ENCODE data around the gene TSPAN18. TPM values are rescaled to one million over a fixed set of nuclear protein-coding genes. Genes with fewer than 3 reads are reported as not detected.

Gene TSPAN18
- total RNA-seq, 4 donors from 2014 or later = 2.1 to 9.1 (median 2.5) TPM

DNA sequence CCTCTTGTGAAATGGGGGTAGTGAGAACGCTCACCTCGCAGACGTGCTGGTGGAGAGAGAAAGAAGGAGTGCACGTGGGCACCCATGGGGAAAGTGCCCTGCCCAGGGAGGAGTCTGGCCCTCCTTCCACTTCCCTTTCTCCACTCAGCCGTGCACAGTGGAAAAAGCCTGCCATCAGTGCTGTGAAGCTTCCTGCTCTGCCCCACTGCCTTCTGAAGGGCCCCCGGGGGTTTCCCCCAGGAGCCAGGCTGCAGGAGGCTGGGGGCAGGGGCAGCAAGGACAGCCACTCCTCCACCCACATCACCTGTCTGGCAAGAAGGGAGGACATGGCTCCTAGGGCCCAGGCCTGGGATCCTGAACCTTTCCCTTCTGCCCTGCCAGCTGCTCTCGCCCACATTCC is 216.4 kb downstream of the TSPAN18 start:
- no peak for DNase-seq

DNA sequence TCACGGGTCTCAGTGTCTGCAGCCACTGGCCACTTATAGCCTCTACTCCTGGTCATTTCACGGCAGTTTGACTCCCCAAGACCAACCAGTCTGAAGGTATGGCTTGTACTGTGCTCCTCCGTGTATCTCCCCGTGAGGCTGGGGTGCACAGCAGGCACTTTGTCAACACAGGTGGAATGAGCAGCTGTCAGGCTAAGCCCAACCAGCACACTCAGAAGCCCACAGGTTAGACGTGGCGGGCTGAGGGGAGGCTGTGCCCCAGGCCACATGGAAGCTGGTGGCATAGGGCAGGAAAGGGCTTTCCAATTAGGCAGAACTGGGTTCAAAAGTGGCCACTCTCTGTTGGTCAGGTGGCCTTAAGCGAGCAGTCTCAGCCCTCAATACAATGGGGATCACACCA is 216.9 kb downstream of the TSPAN18 start:
- no peaks in the 10 kb centered on the region for H3K9me3 ChIP-seq
- H3K4me1 ChIP-seq = peaks cover 4 to 19% of the 10 kb centered on the region in 2 donors
- ATAC-seq (no peak), DNase-seq (no peak)
- in situ Hi-C loops (cut with MboI; ENCODE audit: low sequenced_read_pairs in 4 of 4) (loop anchor here in 2 of 4 donors (25.0 kb wide), 1 partner anchor 344 kb away; the partner anchor contains the start of gene SYT13 (in 2 of the 2)), intact Hi-C loops (cut with DNase I; ENCODE audit: low total_unique reads) (no loop called here)
- H3K36me3 ChIP-seq = no peaks in the 10 kb centered on the region
- H3K27ac ChIP-seq = peak overlapping the region in 1 of 4 donors; percentile 4
- TF ChIP-seq, protein P1, sequence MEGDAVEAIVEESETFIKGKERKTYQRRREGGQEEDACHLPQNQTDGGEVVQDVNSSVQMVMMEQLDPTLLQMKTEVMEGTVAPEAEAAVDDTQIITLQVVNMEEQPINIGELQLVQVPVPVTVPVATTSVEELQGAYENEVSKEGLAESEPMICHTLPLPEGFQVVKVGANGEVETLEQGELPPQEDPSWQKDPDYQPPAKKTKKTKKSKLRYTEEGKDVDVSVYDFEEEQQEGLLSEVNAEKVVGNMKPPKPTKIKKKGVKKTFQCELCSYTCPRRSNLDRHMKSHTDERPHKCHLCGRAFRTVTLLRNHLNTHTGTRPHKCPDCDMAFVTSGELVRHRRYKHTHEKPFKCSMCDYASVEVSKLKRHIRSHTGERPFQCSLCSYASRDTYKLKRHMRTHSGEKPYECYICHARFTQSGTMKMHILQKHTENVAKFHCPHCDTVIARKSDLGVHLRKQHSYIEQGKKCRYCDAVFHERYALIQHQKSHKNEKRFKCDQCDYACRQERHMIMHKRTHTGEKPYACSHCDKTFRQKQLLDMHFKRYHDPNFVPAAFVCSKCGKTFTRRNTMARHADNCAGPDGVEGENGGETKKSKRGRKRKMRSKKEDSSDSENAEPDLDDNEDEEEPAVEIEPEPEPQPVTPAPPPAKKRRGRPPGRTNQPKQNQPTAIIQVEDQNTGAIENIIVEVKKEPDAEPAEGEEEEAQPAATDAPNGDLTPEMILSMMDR (IDR thresholded peaks at IDR 0.05 in 4 of 5, conservative IDR thresholded peaks at IDR 0.05 in 1 of 5) = no peak
- no peak for TF ChIP-seq POLR2A (IDR thresholded peaks at IDR 0.05)
- H3K27me3 ChIP-seq = no peaks in the 10 kb centered on the region
- H3K4me3 ChIP-seq = no peak overlapping the region

More for the DNA sequence above, 216.4 kb downstream of the TSPAN18 start:
- Histone ChIP-seq H3K27ac (no peak overlapping the region), H3K36me3 (no peaks in the 10 kb centered on the region), H3K4me3 (no peak overlapping the region), H3K4me1 (peaks cover 4 to 19% of the 10 kb centered on the region in 2 donors), H3K27me3 (no peaks in the 10 kb centered on the region), H3K9me3 (no peaks in the 10 kb centered on the region)
- no peak for TF ChIP-seq POLR2A (IDR thresholded peaks at IDR 0.05)
- TF ChIP-seq, protein P1 (IDR thresholded peaks at IDR 0.05 in 4 of 5, conservative IDR thresholded peaks at IDR 0.05 in 1 of 5) = no peak
- intact Hi-C loops (cut with DNase I; ENCODE audit: low total_unique reads) = no loop called here
- no peak for ATAC-seq
- in situ Hi-C loops (cut with MboI; ENCODE audit: low sequenced_read_pairs in 4 of 4) = loop anchor here in 2 of 4 donors (25.0 kb wide), 1 partner anchor 344 kb away; the partner anchor contains the start of gene SYT13 (in 2 of the 2)

DNA sequence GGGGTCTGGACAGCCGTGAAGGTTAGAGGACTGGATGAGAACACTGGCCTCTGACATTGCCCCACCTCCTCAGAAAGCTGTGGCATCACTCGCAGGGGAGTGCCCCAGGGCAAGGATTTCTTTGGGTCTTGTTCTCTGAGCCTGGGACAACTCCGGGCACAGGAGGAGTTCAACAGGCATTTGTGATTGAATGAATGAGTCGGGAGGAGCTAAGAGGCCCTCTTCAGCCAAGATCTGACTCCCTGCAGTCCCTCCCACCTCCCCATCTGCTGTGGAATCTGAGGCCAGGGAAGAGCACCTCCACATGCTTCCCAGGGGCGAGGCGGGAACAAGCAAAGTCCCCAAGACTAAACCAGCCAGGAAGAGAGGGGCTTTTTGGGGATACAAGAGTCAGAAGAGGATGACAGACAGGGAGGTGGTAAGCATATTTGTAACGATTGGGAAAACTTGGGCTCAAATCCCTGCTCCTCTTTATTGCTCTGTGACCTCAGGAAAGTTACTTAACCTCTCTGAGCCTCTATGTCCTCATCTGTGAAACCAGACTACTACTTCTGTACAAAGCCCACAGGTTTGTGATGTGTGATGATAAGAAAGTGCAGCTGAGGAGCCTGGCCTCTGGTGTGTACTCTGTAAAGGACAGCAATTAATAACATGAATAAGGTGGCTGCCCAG is 217.6 kb downstream of the TSPAN18 start:
- no peak overlapping the region for H3K4me3 ChIP-seq
- no peaks in the 10 kb centered on the region for H3K27me3 ChIP-seq
- H3K27ac ChIP-seq = peak overlapping the region in 3 of 4 donors; percentile 4 to 77 (median 71)
- in situ Hi-C loops (cut with MboI; ENCODE audit: low sequenced_read_pairs in 4 of 4) = loop anchor here in 2 of 4 donors (25.0 kb wide), 1 partner anchor 343 kb away; the partner anchor contains the start of gene SYT13 (in 2 of the 2)
- TF ChIP-seq POLR2A (IDR thresholded peaks at IDR 0.05) = no peak
- TF ChIP-seq, protein P1 (IDR thresholded peaks at IDR 0.05 in 4 of 5, conservative IDR thresholded peaks at IDR 0.05 in 1 of 5) = no peak
- H3K9me3 ChIP-seq = no peaks in the 10 kb centered on the region
- H3K36me3 ChIP-seq = no peaks in the 10 kb centered on the region
- ATAC-seq (no peak), DNase-seq (no peak)
- intact Hi-C loops (cut with DNase I; ENCODE audit: low total_unique reads) = no loop called here
- peaks cover 4 to 19% of the 10 kb centered on the region in 2 donors for H3K4me1 ChIP-seq

DNA sequence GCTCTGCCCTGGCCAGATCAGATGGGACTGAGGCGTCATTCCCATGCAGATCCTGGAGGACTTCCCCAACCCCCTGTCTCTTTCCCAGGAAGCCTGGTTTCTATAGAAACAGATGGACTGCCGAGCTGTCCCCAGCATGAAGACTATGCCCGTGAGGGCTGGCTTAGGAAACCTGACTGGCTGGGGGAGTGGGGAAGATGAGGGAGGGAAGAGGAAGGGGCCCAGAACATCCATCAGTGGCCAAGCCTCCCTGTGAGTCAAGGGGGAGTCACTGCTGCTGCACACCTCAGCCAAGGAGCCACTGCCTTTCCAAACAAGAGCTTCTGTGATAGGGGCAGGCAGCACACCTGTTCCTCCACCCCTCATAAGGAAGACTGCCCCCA is 218.1 kb downstream of the TSPAN18 start:
- ATAC-seq (no peak), DNase-seq (no peak)
- no peak overlapping the region for H3K4me3 ChIP-seq
- no peaks in the 10 kb centered on the region for H3K27me3 ChIP-seq
- peaks cover 6 to 19% of the 10 kb centered on the region in 2 donors for H3K4me1 ChIP-seq
- in situ Hi-C loops (cut with MboI; ENCODE audit: low sequenced_read_pairs in 4 of 4) = loop anchor here in 2 of 4 donors (25.0 kb wide), 1 partner anchor 342 kb away; the partner anchor contains the start of gene SYT13 (in 2 of the 2)
- H3K9me3 ChIP-seq = no peaks in the 10 kb centered on the region
- peak overlapping the region in 3 of 4 donors; percentile 4 to 77 (median 71) for H3K27ac ChIP-seq
- TF ChIP-seq, protein P1 (IDR thresholded peaks at IDR 0.05 in 4 of 5, conservative IDR thresholded peaks at IDR 0.05 in 1 of 5) = no peak
- TF ChIP-seq POLR2A (IDR thresholded peaks at IDR 0.05) = no peak
- intact Hi-C loops (cut with DNase I; ENCODE audit: low total_unique reads) = no loop called here
- no peaks in the 10 kb centered on the region for H3K36me3 ChIP-seq

Data from gastrocnemius medialis (tissue), 4 donors.